K562 (cell line): ENCODE measurements around the gene STAT6. TPM values are rescaled to one million over a fixed set of nuclear protein-coding genes. Genes with fewer than 3 reads are reported as not detected.
A peak's percentile ranks its signal among the peaks of the same experiment; 100 is the strongest.

Experiments
- EWSR1 ChIP-seq: fragments of 450-650 bp; IDR thresholded peaks from 2 replicates; pipeline ENCODE4 v1.6.1; 2018; ENCODE audit warnings: borderline replicate concordance, mild to moderate bottlenecking, low read depth, moderate library complexity; ENCODE audit not compliant: partially characterized antibody
- EZH2 ChIP-seq: IDR thresholded peaks from 2 replicates; pipeline ENCODE4 v1.6.1; 2012; ENCODE audit warnings: low read depth, mild to moderate bottlenecking, inconsistent platforms, low read length, borderline replicate concordance
- KLF16 ChIP-seq: IDR thresholded peaks from 2 replicates; pipeline ENCODE4 v1.6.1; 2016; ENCODE audit warnings: antibody characterized with exemption
- NR4A1 ChIP-seq, 2 experiments: fragments of 250-450 bp in 1 of 2; fragments of 450-650 bp in 1 of 2; sonication (Bioruptor Pico) in 1 of 2; IDR thresholded peaks; 2 replicates each; pipeline versions ENCODE4 v1.4.0 to v1.6.1; 2016 to 2020; ENCODE audit warnings: mild to moderate bottlenecking in 2 of 2, missing compliant biosample characterization in 1 of 2, missing genetic modification characterization in 1 of 2, moderate library complexity in 1 of 2
- PHTF2 ChIP-seq: fragments of 250-450 bp; sonication (Bioruptor Pico); IDR thresholded peaks from 2 replicates; pipeline ENCODE4 v1.5.0; 2021; ENCODE audit warnings: mild to moderate bottlenecking
- PRPF4 ChIP-seq: fragments of 200-400 bp; formaldehyde crosslinking; IDR thresholded peaks from one replicate; pipeline ENCODE4 v1.6.1; 2017; ENCODE audit warnings: low read length, low read depth, mild to moderate bottlenecking; ENCODE audit not compliant: insufficient read depth, poor library complexity, severe bottlenecking
- ZBED1 ChIP-seq: IDR thresholded peaks from 2 replicates; pipeline ENCODE4 v1.6.1; 2014
- polyA plus RNA-seq, 8 experiments: library from polyadenylated mRNA; depleted of rRNA in 4 of 8; stranded (reverse) in 5 of 8; unstranded in 3 of 8; fragments of >200 nt; fragmentation: Nextera tagmentation in 2 of 8; fragmentation: Illumina TruSeq in 1 of 8; extraction: Ambion mirVana in 2 of 8; extraction: Trizol in 1 of 8; gene quantifications; 2 replicates each; pipeline versions ENCODE4 v1.2.1 to v1.2.3, GENCODE V29; 2011 to 2014; ENCODE audit warnings: inconsistent platforms in 1 of 8, missing spikeins in 1 of 8
- total RNA-seq, 7 experiments: library from RNA; depleted of rRNA in 6 of 7; stranded (reverse); fragments of >200 nt in 6 of 7; fragmentation: Illumina TruSeq in 2 of 7; extraction: Trizol in 2 of 7; gene quantifications; 2 replicates each; pipeline versions ENCODE4 v1.2.1 to v1.2.3, GENCODE V29; 2011 to 2021; ENCODE audit warnings: low replicate concordance in 1 of 7
- TF ChIP-seq, protein P1 (sequence below): conservative IDR thresholded peaks from 2 replicates; pipeline ENCODE4 v1.6.1; 2011; ENCODE audit warnings: low read depth, mild to moderate bottlenecking, low read length; ENCODE audit not compliant: control insufficient read depth
- TF ChIP-seq, protein P2 (sequence below): sonication (generic); formaldehyde crosslinking; IDR thresholded peaks from 2 replicates; pipeline ENCODE4 v1.8.1; 2022; ENCODE audit warnings: missing genetic modification reagents
- TF ChIP-seq, protein P3 (sequence below): sonication (generic); formaldehyde crosslinking; IDR thresholded peaks from 2 replicates; pipeline ENCODE4 v1.8.1; 2023; ENCODE audit warnings: mild to moderate bottlenecking, missing genetic modification reagents
- TF ChIP-seq, protein P4 (sequence below): sonication (generic); IDR thresholded peaks from 2 replicates; pipeline ENCODE4 v1.6.1; 2016
- TF ChIP-seq, protein P5 (sequence below), 2 experiments: IDR thresholded peaks; 2 replicates each; pipeline ENCODE4 v1.6.1; 2011; ENCODE audit warnings: borderline replicate concordance in 1 of 2, control low read depth in 1 of 2, low read depth in 1 of 2, low read length in 1 of 2, mild to moderate bottlenecking in 1 of 2, mixed read lengths in 1 of 2, moderate library complexity in 1 of 2; ENCODE audit not compliant: insufficient read depth in 1 of 2, insufficient read length in 1 of 2, poor library complexity in 1 of 2, severe bottlenecking in 1 of 2; ENCODE audit errors: extremely low read depth in 1 of 2
- TF ChIP-seq, protein P6 (sequence below): sonication (generic); formaldehyde crosslinking; IDR thresholded peaks from 2 replicates; pipeline ENCODE4 v1.8.0; 2022; ENCODE audit warnings: mild to moderate bottlenecking, missing genetic modification reagents

The STAT6 gene
- total and polyA plus RNA-seq, 9 of the 15 experiments (the other 6 are each of a cell fraction or from before 2014, with no cell fraction given), result 2.4 to 49.5 (median 26.5) TPM

DNA sequence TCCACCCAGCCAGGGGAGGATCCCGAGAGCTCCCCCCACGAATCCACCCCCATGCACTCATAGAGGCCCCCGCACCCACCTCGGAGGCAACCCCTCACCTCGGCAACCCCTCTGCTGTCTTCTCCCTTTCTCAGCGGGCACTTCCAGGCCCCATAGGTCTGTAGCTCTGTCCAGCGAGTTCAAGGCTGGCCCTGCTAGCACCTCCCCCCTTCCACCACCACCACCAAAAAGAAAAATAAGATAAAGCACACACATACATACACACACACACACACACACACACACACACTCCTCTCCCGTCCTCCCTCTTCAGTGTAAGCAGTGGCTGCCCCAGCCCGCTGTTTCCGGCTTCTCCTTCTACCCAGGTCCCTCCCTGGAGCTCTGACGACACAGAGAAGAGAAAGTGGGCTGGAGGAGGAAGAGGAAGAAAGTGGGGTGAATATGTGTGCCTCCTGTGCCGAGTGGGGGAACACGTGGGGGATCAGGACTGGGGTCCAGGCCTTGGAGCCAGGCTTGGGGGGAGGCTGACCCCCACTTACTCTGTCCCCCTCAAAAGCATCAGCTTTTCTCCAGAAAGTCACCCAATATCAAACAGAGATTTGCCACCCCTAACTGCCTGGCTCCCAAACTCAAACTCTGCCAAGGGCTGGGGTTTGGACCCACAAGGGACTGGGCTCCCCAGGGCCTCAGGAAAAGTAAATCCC is at the start of gene STAT6 (continued):
- TF ChIP-seq, protein P1, sequence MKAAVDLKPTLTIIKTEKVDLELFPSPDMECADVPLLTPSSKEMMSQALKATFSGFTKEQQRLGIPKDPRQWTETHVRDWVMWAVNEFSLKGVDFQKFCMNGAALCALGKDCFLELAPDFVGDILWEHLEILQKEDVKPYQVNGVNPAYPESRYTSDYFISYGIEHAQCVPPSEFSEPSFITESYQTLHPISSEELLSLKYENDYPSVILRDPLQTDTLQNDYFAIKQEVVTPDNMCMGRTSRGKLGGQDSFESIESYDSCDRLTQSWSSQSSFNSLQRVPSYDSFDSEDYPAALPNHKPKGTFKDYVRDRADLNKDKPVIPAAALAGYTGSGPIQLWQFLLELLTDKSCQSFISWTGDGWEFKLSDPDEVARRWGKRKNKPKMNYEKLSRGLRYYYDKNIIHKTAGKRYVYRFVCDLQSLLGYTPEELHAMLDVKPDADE, result no peak
- peak; percentile 61; the same call in 1 of the 2 replicates for TF ChIP-seq ZBED1
- no peak for TF ChIP-seq EWSR1
- TF ChIP-seq, protein P2, sequence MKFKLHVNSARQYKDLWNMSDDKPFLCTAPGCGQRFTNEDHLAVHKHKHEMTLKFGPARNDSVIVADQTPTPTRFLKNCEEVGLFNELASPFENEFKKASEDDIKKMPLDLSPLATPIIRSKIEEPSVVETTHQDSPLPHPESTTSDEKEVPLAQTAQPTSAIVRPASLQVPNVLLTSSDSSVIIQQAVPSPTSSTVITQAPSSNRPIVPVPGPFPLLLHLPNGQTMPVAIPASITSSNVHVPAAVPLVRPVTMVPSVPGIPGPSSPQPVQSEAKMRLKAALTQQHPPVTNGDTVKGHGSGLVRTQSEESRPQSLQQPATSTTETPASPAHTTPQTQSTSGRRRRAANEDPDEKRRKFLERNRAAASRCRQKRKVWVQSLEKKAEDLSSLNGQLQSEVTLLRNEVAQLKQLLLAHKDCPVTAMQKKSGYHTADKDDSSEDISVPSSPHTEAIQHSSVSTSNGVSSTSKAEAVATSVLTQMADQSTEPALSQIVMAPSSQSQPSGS, result no peak
- TF ChIP-seq, protein P3, sequence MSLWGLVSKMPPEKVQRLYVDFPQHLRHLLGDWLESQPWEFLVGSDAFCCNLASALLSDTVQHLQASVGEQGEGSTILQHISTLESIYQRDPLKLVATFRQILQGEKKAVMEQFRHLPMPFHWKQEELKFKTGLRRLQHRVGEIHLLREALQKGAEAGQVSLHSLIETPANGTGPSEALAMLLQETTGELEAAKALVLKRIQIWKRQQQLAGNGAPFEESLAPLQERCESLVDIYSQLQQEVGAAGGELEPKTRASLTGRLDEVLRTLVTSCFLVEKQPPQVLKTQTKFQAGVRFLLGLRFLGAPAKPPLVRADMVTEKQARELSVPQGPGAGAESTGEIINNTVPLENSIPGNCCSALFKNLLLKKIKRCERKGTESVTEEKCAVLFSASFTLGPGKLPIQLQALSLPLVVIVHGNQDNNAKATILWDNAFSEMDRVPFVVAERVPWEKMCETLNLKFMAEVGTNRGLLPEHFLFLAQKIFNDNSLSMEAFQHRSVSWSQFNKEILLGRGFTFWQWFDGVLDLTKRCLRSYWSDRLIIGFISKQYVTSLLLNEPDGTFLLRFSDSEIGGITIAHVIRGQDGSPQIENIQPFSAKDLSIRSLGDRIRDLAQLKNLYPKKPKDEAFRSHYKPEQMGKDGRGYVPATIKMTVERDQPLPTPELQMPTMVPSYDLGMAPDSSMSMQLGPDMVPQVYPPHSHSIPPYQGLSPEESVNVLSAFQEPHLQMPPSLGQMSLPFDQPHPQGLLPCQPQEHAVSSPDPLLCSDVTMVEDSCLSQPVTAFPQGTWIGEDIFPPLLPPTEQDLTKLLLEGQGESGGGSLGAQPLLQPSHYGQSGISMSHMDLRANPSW (CRISPR knock-in tag), result no peak
- TF ChIP-seq EZH2, result no peak
- TF ChIP-seq, protein P4, sequence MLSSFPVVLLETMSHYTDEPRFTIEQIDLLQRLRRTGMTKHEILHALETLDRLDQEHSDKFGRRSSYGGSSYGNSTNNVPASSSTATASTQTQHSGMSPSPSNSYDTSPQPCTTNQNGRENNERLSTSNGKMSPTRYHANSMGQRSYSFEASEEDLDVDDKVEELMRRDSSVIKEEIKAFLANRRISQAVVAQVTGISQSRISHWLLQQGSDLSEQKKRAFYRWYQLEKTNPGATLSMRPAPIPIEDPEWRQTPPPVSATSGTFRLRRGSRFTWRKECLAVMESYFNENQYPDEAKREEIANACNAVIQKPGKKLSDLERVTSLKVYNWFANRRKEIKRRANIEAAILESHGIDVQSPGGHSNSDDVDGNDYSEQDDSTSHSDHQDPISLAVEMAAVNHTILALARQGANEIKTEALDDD, result no peak
- TF ChIP-seq PHTF2 (CRISPR knock-in tag), result no peak
- TF ChIP-seq NR4A1 (CRISPR knock-in tag; IDR thresholded peaks at IDR 0.05), result no peak
- TF ChIP-seq NR4A1 (tag; IDR thresholded peaks at IDR 0.05), result peak; percentile 40; the same call in 1 of the 2 replicates
- TF ChIP-seq, protein P5, sequence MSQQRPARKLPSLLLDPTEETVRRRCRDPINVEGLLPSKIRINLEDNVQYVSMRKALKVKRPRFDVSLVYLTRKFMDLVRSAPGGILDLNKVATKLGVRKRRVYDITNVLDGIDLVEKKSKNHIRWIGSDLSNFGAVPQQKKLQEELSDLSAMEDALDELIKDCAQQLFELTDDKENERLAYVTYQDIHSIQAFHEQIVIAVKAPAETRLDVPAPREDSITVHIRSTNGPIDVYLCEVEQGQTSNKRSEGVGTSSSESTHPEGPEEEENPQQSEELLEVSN (IDR thresholded peaks at IDR 0.05; ENCODE audit: borderline replicate concordance in 1 of 2, extremely low read depth in 1 of 2, insufficient read depth in 1 of 2, insufficient read length in 1 of 2, low read depth in 1 of 2, low read length in 1 of 2, poor library complexity in 1 of 2, severe bottlenecking in 1 of 2), result no peak
- no peak for TF ChIP-seq KLF16
- TF ChIP-seq, protein P6, sequence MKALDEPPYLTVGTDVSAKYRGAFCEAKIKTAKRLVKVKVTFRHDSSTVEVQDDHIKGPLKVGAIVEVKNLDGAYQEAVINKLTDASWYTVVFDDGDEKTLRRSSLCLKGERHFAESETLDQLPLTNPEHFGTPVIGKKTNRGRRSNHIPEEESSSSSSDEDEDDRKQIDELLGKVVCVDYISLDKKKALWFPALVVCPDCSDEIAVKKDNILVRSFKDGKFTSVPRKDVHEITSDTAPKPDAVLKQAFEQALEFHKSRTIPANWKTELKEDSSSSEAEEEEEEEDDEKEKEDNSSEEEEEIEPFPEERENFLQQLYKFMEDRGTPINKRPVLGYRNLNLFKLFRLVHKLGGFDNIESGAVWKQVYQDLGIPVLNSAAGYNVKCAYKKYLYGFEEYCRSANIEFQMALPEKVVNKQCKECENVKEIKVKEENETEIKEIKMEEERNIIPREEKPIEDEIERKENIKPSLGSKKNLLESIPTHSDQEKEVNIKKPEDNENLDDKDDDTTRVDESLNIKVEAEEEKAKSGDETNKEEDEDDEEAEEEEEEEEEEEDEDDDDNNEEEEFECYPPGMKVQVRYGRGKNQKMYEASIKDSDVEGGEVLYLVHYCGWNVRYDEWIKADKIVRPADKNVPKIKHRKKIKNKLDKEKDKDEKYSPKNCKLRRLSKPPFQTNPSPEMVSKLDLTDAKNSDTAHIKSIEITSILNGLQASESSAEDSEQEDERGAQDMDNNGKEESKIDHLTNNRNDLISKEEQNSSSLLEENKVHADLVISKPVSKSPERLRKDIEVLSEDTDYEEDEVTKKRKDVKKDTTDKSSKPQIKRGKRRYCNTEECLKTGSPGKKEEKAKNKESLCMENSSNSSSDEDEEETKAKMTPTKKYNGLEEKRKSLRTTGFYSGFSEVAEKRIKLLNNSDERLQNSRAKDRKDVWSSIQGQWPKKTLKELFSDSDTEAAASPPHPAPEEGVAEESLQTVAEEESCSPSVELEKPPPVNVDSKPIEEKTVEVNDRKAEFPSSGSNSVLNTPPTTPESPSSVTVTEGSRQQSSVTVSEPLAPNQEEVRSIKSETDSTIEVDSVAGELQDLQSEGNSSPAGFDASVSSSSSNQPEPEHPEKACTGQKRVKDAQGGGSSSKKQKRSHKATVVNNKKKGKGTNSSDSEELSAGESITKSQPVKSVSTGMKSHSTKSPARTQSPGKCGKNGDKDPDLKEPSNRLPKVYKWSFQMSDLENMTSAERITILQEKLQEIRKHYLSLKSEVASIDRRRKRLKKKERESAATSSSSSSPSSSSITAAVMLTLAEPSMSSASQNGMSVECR (CRISPR knock-in tag), result no peak
- TF ChIP-seq PRPF4, result no peak
